ENCODE results near the gene KLRB1. TPM values are rescaled to one million over a fixed set of nuclear protein-coding genes. Genes with fewer than 3 reads are reported as not detected.

Gene KLRB1
- total and polyA plus RNA-seq, 11 donors, result 0.11 to 2.5 (median 0.32) TPM; not detected in 5

DNA sequence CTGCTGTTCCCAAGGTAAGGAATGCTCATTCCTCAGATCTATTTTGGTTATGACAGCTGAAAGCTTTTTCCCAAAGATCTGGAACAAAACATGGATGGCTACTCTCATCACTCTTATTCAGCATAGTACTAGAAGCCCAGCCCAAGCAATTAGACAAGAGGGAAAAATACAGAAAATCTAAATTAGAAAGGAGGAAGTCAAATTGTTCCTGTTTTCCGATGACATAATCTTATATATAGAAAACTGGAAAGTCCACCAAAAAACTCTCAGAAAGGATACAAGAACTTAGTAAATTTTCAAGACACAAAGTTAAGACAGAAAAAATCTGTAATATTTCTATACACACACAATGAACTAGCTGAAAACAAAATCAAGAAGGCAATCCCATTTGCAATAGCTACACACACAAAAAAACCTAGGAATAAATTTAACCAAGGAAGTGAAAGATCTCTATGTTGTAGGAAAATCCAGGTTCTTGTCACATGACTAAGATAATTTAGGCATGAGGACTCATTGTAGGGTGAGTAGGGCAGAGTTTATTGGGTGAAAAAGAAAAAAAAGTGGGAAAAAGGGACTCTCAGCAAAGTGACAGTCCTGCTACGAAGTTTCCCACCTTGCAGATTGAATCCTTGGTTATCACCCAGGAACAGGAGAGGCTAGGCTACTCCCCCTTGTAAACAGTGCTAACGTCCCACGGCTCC lies 28.6 kb upstream of the KLRB1 start:
- no peaks in the 10 kb centered on the region for H3K36me3 ChIP-seq
- H3K4me1 ChIP-seq, result peaks cover 0 to 42% (median 0%) of the 10 kb centered on the region in 12 donors
- TF ChIP-seq, protein P1, sequence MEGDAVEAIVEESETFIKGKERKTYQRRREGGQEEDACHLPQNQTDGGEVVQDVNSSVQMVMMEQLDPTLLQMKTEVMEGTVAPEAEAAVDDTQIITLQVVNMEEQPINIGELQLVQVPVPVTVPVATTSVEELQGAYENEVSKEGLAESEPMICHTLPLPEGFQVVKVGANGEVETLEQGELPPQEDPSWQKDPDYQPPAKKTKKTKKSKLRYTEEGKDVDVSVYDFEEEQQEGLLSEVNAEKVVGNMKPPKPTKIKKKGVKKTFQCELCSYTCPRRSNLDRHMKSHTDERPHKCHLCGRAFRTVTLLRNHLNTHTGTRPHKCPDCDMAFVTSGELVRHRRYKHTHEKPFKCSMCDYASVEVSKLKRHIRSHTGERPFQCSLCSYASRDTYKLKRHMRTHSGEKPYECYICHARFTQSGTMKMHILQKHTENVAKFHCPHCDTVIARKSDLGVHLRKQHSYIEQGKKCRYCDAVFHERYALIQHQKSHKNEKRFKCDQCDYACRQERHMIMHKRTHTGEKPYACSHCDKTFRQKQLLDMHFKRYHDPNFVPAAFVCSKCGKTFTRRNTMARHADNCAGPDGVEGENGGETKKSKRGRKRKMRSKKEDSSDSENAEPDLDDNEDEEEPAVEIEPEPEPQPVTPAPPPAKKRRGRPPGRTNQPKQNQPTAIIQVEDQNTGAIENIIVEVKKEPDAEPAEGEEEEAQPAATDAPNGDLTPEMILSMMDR (IDR thresholded peaks at IDR 0.05), result no peak
- no peak for TF ChIP-seq POLR2A (IDR thresholded peaks at IDR 0.05)
- H3K27me3 ChIP-seq, result no peaks in the 10 kb centered on the region
- H3K4me3 ChIP-seq, result no peak overlapping the region
- DNase-seq (no peak), ATAC-seq (no peak)
- no peaks in the 10 kb centered on the region for H3K9me3 ChIP-seq
- H3K27ac ChIP-seq, result peak overlapping the region in 1 of 12 donors; percentile 67
- intact Hi-C loops (cut with DNase I), result loop anchor here in 2 of 10 donors (2.0 to 5.0 kb wide), 2 partner anchors 71 to 73 kb away; no protein-coding TSS in a partner anchor
- WGBS, 4 donors, result 70 to 84% (median 77%) methylated on average over 4 of the region's 4 CpGs

DNA sequence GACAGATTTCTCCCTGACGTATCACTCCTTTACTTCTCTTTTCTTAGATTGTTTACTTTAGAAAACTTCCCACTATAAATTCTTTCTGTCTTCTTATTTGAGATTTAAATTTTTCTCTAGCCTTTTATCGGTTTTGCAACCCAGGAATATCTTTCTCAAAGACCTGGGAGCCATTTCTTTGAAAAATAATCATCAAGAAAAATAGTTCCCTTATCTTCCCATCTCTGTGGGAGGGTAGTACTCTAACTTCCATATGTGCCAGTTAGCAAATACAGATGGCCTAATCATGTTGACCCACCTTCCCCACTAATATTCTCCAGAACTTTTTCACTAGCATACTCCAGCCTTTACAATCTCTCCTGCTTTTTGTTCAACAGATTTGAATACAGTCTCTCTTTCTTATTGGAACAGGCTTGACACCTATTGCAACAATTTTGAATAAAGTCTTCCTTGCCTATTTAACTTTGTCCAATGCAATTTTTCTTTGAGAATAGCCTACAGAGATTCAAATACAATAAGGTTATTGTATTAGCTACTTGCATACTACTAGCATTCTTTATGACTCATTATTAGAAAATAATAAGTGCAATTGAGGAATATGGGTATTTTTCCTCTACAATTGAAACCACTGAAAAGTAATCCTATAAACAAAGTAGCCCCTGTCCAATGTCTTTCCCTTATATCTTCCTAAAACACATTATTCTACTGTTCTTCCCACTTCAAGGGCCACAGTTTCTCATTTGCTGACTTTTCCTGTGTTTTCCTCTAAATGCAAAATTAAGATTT lies 27.4 kb upstream of the KLRB1 start:
- Histone ChIP-seq H3K27ac (no peak overlapping the region), H3K4me3 (no peak overlapping the region), H3K27me3 (no peaks in the 10 kb centered on the region), H3K9me3 (no peaks in the 10 kb centered on the region), H3K36me3 (no peaks in the 10 kb centered on the region), H3K4me1 (peaks cover 0 to 42% (median 0%) of the 10 kb centered on the region in 12 donors)
- TF ChIP-seq, protein P1 (IDR thresholded peaks at IDR 0.05), result no peak
- TF ChIP-seq POLR2A (IDR thresholded peaks at IDR 0.05), result no peak
- WGBS, 4 donors, result 78 to 88% (median 84%) methylated on average over 2 of the region's 2 CpGs
- intact Hi-C loops (cut with DNase I), result loop anchor here in 7 of 10 donors (1.0 to 5.0 kb wide), 4 partner anchors 72 to 74 kb away; no protein-coding TSS in a partner anchor
- no peak for DNase-seq
- no peak for ATAC-seq

DNA sequence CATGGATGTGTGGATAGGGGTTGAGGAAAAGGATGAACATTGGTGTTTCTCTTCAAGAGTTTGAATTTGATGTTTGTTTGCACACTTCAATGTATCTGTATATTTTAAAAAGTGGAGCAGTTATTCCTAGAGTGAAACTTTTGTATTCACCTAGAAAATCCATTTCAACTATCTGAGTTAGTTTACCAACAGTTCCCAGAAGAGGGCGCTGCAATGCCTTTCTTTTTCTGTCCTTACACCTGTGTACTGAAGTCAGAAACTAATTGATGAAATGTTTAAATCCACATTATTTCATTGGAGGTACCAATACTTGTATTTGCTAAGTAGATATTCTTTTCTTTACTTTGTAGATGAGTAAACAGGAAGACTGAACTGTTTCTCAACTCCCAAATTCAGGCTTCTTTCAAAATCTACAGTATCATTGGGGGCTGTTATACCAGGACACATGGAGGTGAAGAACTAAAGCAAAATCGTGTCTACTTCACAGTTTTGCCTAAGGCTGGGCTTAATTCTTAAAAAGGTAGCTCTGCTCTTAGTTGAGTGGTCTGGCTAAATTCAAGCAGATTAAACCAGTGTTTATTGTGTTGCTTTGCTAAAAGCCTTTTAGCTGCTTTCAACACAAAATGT lies 26.6 kb upstream of the KLRB1 start:
- no peak overlapping the region for H3K4me3 ChIP-seq
- H3K27ac ChIP-seq, result no peak overlapping the region
- TF ChIP-seq, protein P1 (IDR thresholded peaks at IDR 0.05), result peak; percentile 47 to 84 (median 70)
- TF ChIP-seq POLR2A (IDR thresholded peaks at IDR 0.05), result no peak
- ATAC-seq, result no peak
- H3K36me3 ChIP-seq, result no peaks in the 10 kb centered on the region
- intact Hi-C loops (cut with DNase I), result loop anchor here in 6 of 10 donors (1.0 to 5.0 kb wide), 4 partner anchors 73 to 75 kb away; no protein-coding TSS in a partner anchor
- peaks cover 0 to 39% (median 0%) of the 10 kb centered on the region in 12 donors for H3K4me1 ChIP-seq
- no peaks in the 10 kb centered on the region for H3K9me3 ChIP-seq
- WGBS, 4 donors, result 34 to 38% (median 36%) methylated on average over 2 of the region's 2 CpGs
- H3K27me3 ChIP-seq, result no peaks in the 10 kb centered on the region
- DNase-seq, result peak in 3 of 5 donors; percentile 32 to 63 (median 37)
